GM11168 (cell line): ENCODE data around the gene INSIG1.

Source experiments
- in situ Hi-C: fragments of 300-500 bp; cut with MboI; formaldehyde crosslinking; loops from one replicate; pipeline ENCODE4 v1.12.0; 2022; ENCODE audit warnings: low sequenced_read_pairs; ENCODE audit not compliant: unreplicated experiment

INSIG1 gene

DNA sequence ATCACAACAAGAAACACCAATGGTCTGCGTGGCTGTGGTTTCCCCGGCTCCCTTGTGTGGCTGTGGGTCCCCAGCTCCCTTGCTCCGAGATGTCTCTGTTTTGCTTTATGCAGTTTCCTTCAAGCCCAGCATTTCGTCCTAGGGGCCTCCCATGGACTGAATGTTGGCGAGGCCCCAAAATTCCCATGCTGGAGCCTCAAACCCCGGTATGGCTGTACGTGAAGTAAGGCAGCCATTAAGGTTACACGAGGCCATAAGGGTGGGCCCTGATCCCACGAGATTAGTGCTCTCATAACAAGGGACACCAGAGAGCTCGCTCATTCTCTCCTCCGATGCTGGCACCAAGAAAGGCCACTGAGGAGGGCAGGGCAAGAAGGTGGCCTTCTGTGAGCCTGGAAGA is 44.6 kb downstream of the INSIG1 start:
- in situ Hi-C loops = loop anchor here (10.0 to 25.0 kb wide), 2 partner anchors 158 to 430 kb away; no protein-coding TSS in a partner anchor

DNA sequence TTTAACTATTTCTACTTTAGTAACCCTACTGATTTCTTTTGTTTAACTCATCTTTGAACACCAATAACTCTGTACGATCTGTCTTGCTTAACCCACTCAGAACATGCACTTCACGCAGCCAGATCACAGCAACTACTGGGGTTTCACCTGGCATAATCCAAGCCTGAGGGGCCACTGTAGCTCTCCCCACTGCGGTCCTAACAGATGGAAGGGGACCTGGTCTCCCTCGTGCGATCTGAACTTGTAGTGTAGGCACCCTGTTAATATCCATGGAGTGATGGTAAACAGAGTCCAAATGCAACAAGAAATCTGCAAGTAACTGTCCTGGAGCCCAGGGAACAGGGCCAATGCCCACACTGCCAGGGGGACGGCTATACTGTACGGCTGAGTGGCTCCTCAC is 45.5 kb downstream of the INSIG1 start:
- in situ Hi-C loops = loop anchor here (10.0 to 25.0 kb wide), 2 partner anchors 158 to 431 kb away; no protein-coding TSS in a partner anchor

GRCh38 chr7:155343661-155344121 is 46.0 kb downstream of the INSIG1 start:
- in situ Hi-C loops = loop anchor here (10.0 to 25.0 kb wide), 2 partner anchors 159 to 431 kb away; no protein-coding TSS in a partner anchor

- in situ Hi-C loops = loop anchor here (10.0 to 25.0 kb wide), 2 partner anchors 159 to 432 kb away; no protein-coding TSS in a partner anchor
These were observed 46.6 kb downstream of the INSIG1 start for GRCh38 chr7:155344270-155344617.

DNA sequence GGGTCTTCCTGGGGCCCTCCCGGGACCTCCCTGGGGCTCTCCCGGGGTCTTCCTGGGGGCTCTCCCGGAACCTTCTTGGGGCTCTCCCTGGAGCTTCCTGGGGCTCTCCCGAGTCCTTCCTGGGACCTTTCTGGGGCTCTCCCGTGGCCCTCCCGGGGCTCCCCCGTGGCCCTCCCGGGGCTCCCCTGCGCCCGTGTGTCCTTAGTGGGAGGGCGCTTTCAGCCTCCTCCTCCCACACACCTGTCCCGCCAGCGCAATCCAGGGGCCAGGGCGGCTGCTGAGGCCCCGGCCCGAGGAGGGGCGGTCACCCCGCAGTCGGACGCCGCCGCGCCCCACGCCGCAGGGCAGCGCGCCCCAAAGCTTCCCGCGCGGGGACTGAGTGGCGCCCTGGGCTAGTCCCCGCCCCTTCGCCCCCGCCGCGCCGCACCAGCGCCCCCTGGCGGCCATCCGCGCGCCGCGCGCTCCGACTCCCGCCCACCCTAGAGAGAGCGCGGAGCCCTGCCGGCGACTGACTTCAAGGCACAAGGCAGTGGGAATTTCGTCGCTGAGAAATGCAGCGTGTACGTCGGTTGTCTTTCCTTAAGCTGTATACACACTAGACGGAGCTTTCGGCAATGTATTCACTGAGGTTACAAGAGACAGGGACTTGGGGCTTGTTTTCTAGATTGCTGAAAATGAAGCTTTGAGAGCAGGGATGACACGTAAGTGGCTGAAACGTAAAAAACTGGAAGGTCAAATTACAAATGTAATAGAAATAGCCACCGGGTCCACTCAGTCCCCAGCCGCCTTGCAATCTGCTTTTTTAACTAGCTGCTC is 47.1 kb downstream of the INSIG1 start:
- in situ Hi-C loops = loop anchor here (10.0 to 25.0 kb wide), 2 partner anchors 160 to 433 kb away; no protein-coding TSS in a partner anchor

DNA sequence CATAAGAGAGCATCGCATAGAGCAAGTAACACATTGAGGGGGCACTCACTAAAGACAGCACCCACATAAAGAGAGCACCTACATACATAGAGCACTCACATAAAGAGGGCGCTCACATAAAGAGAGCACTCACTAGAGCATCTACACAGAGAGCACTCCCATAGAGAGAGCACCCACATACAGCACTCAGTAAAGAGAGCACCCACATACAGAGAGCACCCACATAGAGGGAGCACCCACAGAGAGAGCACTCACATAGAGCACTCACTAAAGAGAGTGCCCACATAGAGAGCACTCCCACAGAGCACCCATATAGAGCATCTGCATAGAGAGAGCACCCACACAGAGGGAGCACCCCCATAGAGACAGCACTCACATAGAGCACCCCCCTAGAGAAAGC is 47.8 kb downstream of the INSIG1 start:
- in situ Hi-C loops = loop anchor here (10.0 to 25.0 kb wide), 2 partner anchors 161 to 433 kb away; no protein-coding TSS in a partner anchor

- in situ Hi-C loops = loop anchor here (10.0 to 25.0 kb wide), 2 partner anchors 161 to 434 kb away; no protein-coding TSS in a partner anchor
These were observed 48.6 kb downstream of the INSIG1 start for GRCh38 chr7:155346285-155346684.

GRCh38 chr7:155348806-155349205 is 51.1 kb downstream of the INSIG1 start:
- in situ Hi-C loops = loop anchor here (10.0 to 25.0 kb wide), 2 partner anchors 164 to 437 kb away; no protein-coding TSS in a partner anchor

- in situ Hi-C loops = loop anchor here (10.0 to 25.0 kb wide), 2 partner anchors 165 to 437 kb away; no protein-coding TSS in a partner anchor
These were observed 52.1 kb downstream of the INSIG1 start for GRCh38 chr7:155349601-155350331.

DNA sequence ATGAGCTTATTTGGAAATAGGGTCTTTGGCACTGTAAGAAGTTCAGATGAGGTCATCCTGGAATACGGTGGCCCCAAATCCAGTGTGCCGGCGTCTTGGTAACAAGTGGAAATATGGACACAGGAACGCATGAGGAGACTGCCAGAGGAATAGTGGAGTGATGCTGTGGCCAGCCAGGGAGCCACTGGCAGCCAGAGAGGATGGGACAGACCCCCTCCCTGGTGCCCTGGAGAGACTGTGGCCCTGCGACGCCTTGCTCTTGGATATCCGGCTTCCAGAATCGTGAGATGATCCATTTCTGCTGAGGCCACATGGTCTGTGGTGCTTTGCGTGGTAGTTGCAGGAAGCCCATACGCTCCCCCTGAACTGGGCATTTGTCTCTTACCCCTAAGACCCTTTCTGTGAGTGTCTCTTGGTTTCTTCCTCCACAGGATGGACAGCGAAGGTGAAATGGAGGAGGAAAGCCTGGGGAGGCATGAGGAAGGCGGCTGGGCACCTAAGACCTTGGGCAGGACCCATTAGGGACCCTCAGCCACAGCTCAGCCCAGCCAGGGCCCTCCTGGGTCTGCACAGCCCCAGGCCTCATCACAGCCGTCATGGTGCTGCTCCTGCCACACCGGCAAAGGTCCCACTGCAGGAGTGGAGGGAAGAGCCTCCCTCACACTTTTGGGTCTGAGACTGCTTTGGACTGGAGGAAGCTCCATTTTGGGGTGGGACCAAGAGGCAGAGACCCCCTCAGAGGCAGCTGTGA is 53.6 kb downstream of the INSIG1 start:
- in situ Hi-C loops = no loop called here

DNA sequence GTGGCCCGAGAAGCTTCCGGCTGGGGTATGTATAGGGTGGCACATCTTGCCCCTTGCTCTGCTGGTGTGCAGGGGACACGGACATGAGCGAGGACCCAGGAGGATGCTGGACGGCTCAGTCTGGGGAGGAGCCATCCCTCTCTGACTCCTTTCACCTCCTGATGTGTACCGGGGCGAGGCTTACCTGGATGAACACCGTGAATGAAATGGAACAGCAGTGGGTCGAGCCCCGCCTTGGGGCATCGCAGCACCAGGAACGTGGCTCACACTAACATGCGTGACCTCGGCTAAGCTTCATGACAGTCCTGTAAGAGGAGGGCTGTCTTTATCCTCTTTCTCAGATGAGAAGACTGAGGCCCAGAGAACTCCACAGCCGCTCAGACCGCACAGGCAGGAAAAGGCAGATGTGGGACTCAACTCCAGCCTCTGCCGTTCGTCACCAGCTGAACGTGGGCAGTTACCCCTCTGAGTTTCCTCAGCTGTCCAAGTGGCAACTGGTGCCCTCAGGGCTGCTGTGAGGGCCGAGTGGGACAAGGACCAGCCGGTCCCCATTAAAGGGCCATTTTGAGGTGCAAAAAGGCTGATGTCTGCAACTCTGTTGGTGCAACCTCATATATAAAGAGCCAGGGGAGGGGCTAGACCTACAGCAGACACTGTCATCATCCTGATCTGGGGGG is 54.5 kb downstream of the INSIG1 start:
- in situ Hi-C loops = no loop called here

- in situ Hi-C loops = no loop called here
These were observed 55.1 kb downstream of the INSIG1 start for GRCh38 chr7:155352753-155353115.

DNA sequence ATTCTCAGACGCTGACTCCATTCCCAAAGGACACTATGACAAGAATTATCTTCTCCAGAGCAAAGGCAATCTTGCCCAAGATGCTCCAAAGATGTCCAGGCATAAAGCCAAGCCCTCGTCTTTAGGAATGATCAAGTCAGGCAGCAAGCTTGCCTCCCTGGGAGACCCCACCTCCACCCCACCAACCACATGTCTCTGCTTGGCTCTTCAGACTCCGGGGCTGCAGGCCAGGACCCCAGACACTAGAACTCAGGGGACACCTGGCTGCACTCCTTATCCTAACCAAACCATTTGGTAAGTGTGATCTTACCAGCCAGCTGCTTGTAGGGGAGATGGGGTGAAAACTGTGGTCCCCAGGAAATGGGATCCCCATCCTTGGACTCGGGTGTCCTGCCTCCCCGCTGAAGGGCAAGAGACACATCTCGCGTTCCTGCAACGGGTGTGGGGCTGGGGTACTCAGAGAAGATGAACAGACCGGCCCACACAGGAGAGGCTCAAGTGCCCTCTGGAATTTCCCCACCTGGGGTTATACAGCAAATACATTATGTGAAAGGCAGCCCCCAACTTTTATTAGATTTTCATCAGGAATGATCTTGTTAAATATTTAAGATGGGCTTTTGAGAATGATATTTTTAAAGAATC is 55.7 kb downstream of the INSIG1 start:
- in situ Hi-C loops = no loop called here

GRCh38 chr7:155354371-155355048 is 56.8 kb downstream of the INSIG1 start:
- in situ Hi-C loops = no loop called here

DNA sequence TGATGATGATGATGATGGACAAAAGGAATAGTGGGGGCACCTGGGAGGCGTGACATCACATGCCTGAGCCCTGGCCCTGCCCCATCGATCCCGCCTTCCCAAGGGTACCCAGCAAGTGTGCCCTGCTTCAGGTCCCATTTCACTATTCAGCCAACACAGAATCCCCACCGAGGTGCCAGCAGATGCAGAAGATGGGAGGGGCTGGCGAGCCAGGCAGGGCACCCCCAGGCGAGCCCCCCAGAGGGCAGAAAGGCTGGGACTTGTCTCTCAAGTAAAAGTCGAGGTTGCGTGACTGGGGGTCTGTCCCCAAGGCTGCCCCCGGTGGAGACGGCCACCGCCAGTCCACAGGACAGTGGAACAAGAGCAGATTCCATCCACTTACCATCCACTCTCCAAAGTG is 57.5 kb downstream of the INSIG1 start:
- in situ Hi-C loops = no loop called here

GRCh38 chr7:155355745-155356144 is 58.1 kb downstream of the INSIG1 start:
- in situ Hi-C loops = no loop called here

- in situ Hi-C loops = no loop called here
These were observed 58.8 kb downstream of the INSIG1 start for GRCh38 chr7:155356323-155357105.

- in situ Hi-C loops = no loop called here
These were observed 59.9 kb downstream of the INSIG1 start for GRCh38 chr7:155357573-155358041.
